Activated CD8-positive, alpha-beta memory T cell treated with anti-CD3 and anti-CD28 coated beads, Interleukin-2, amount 10 ng/mL, durations not matched to agents 7 days and 5 days (primary cell): ENCODE measurements around the gene LRP5. TPM values are rescaled to one million over a fixed set of nuclear protein-coding genes. Genes with fewer than 3 reads are reported as not detected.

Experiments
- total RNA-seq, 2 experiments: library from RNA; stranded (reverse); gene quantifications; one replicate each; pipeline ENCODE4 v1.2.3, GENCODE V29; 2021

The LRP5 gene
- total RNA-seq, 2 experiments from 2014 or later = 15.6 to 16.2 TPM

Other genes with a start within 250 kb of the LRP5 start
- gene CHKA, start 191.2 kb upstream of the LRP5 start, total RNA-seq = 10 to 100 TPM in 1 of 2 experiments, 1 to 10 TPM in 1; 5.3 to 12.9 TPM
- gene KMT5B, start 99.3 kb upstream of the LRP5 start, total RNA-seq = 10 to 100 TPM; 15.1 to 20.3 TPM
- gene C11orf24, start 40.6 kb upstream of the LRP5 start, total RNA-seq = 10 to 100 TPM; 26.4 to 27.0 TPM
- 100 to 1,000 TPM; 116 to 121 TPM for gene PPP6R3, start 148.2 kb downstream of the LRP5 start, total RNA-seq